GM21737 (cell line): Measurements from ENCODE around the gene MDGA2.

ENCODE experiments used
- ATAC-seq: cut with Tn5 transposase; IDR thresholded peaks from one replicate; pipeline ENCODE4 v1.9.1; 2021; ENCODE audit warnings: mild to moderate bottlenecking, moderate library complexity; ENCODE audit not compliant: unreplicated experiment

The MDGA2 gene

DNA sequence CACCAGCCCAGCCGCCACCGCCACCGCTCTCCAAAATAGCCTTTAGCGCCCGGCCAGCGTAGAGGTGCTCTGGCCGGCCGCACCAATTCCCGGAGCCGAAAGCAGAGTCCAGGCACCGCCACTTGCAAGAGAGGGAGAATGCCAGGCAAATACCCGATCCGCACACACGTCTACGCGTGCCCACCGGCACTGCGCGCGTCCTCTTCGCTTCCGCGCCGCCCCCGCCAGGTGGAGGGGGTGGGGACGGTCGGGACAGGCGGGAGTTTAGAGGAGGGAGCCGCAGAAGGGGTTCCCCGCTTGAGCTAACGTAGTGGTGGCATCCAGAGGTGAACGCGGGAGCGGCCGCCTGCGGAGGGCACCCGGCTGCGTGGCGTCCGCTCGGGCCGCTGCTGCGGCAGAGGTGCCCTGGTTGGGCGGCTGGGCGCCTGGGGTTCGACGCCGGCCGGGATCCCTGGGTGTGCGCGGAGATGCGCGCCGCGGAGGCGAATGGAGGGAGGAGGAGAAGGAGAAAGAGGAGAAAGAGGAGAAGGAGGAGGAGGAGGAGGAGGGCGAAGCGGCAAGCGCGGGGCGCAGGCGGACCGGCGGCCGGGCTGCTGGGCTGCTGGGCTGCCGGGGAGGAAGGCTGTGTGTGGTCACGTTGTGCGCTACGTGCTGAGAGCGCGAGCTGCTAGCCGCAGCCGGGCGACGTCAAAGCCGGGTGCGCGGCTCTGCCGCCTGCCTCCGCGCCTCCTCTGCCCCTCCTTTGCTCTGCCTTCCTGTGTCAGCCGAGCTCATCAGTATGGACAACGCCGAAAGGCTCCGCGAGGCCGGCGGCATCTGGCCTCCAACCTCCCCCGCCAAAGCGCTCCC is at the start of gene MDGA2:
TSS of gene MDGA2 (minus strand) at position 140 of the 849 bp plus-strand sequence.
- no peak for ATAC-seq

DNA sequence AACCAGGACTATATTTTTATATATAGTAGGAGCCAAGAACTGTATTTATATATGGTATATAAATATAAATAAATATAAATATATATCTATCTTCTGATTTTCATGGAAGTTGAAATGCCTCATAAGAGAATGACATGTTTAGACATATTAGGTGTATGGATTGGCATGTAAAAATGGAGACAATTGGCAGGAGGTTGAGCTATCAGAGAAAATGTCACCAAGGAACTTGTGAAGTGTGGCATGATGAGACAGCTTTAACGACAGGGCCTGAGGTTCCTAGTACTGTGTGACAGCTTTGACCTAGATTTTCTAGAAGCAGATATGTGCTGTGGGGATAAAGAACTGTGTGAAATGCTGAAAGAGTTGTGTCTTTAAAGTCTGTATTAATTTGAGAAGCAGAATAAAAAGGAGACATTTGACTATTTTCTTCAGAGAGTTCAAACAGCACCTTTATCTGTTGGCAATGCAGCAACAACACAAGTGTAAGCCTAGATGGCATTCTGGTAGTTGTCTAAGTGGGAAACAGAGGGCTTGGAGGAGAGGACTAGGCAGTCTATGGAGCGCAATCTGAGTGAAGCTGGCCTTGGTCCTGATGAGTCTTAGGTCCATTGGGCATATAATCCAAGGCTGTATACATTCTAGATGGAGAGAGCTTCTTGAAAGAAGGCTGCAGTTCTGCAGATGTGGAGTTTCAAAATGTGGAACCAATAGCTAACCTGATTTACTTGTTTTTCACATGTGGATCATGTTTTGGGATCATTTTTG is 47.7 kb upstream of the MDGA2 start:
- ATAC-seq = no peak

DNA sequence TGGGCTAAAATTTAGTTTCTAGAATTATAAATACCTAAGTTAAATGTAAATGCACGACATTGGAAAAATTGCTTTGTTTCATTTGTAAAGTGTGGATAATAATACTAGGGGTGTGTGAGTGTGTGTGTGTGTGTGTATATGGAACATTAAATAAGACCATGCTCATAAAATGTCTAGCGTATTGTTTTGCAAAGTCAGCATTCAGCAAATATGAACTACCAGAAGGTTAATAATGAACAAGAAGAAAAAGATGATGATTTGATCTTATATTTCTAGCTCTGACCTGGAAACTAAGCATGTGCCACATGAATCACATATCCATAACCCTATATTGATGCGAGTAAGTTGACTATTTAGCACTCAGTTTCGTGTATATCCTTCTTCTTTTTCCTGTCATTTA is 44.9 kb upstream of the MDGA2 start:
- ATAC-seq = no peak

DNA sequence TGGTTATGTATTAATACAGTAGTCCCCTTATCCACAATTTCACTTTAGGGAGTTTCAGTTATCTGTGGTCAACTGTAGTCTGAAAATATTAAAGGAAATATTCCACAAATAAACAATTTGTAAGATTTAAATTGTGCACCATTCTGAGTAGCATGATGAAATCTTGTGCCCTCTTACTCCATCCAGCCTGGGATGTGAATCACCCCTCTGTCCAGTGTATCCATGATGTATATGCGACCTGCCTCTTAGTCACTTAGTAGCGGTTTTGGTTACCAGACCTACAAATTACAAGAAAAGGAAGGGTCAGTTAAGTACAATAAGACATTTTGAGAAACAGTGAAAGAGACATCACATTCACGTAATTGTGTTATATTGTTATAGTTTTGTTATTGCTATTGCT is 39.9 kb upstream of the MDGA2 start:
- ATAC-seq = no peak

DNA sequence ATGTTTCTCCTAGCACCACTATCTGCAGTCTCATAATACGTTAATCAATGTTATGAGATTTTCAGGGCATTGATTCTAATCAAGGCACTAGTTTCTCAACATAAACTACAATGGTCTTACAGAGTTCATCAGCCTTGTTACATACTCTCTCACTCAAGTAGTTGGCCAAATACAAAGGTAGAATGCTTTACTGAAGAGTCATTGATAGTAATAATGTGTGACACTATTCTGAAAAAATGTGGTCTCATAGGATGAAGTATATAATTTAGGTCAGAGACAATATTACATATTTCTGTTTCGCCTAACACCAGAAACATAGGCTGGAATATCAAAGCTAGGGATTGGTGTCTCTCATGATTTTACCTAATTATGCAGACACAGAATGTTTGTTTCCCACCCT is 35.2 kb upstream of the MDGA2 start:
- no peak for ATAC-seq

DNA sequence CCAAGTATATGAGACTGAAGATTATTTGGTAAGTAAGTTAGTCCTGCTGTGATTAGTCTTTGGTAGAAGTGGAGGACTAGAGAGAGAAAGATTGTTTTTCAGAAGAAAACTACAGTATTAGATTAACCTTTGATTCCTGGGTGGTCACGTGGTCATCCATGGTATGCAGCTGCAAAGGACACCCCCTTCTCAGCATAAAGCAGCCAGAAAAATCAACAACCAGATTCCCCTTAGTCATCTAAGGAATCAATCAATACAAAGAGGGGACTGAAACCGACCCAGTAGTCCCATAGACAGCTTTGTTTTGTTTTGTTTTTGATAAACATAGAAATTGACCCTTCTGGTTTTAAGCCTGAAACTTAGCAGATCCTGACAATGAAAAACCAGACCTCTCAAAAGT is 30.3 kb upstream of the MDGA2 start:
- ATAC-seq = no peak

DNA sequence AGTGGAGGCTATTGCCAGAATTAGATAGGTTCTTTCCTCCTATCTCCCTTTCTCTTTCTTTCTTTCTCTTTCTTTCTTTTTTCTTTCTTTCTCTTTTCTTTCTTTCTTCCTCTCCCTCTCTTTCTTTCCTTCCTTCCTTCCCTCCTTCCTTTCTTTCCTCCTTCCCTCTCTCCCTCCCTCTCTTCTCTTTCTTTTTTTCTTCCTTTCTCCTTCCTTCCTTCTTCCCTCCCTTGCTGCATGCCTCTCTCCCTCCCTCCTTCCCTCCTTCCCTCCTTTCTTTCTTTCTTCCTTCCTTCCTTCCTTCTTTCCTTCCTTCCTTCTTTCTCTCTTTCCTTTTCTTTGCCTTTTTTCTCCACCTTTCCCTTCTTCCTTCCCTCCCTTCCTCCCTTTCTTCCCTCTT is 16.4 kb upstream of the MDGA2 start:
- no peak for ATAC-seq

DNA sequence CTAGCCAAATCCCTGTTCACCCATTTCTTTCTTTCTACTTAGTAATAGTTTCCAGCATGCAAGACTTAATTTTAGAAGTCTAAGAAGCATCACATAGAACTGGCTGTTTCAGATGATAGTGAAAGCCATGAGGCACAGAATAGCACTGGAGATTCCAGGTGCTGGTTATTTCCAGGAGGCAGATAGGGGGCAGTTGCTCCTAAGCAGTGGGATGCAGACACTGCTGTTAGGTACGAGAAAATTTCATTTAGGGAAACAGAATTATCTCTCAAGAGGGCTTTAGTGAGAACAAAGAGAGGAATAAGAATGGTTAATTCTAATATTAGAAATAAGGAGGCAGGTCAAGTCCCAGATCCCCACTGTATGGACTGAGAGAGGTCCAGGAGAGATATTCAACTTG is 3.6 kb upstream of the MDGA2 start:
- no peak for ATAC-seq

DNA sequence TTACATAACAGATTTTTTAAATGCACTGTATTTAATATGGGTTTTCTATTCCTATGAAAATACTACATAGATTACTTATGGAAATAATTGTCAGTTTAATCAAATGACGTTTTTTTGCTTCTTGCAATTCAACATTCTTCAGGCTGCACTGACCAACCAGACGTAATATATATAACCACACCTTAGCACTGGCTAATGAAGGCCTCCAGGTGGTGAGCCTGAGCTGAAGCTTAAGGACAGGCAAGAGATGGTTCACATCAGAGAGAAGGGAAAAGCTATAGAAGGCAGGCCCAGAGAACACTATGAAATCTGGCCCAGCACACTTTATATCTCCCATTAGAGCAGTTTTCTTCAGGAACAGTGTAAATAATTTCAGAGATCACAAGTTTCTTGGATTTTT is 2.8 kb upstream of the MDGA2 start:
- ATAC-seq = no peak

DNA sequence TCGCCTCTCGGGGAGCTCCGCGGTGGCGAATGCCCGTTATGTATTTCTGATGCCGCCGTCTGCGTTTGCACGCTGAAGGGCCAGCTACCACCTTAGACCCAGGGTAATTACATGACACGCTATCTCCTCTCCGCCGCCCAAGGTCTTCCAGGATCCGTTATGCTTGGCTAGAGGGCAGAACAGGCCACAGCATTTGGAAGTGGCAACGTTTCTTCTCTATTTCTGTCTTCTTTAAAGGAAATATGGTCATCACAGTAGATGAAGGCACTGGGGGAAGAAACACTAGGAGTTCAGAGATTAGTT is 861 bp upstream of the MDGA2 start:
- no peak for ATAC-seq

DNA sequence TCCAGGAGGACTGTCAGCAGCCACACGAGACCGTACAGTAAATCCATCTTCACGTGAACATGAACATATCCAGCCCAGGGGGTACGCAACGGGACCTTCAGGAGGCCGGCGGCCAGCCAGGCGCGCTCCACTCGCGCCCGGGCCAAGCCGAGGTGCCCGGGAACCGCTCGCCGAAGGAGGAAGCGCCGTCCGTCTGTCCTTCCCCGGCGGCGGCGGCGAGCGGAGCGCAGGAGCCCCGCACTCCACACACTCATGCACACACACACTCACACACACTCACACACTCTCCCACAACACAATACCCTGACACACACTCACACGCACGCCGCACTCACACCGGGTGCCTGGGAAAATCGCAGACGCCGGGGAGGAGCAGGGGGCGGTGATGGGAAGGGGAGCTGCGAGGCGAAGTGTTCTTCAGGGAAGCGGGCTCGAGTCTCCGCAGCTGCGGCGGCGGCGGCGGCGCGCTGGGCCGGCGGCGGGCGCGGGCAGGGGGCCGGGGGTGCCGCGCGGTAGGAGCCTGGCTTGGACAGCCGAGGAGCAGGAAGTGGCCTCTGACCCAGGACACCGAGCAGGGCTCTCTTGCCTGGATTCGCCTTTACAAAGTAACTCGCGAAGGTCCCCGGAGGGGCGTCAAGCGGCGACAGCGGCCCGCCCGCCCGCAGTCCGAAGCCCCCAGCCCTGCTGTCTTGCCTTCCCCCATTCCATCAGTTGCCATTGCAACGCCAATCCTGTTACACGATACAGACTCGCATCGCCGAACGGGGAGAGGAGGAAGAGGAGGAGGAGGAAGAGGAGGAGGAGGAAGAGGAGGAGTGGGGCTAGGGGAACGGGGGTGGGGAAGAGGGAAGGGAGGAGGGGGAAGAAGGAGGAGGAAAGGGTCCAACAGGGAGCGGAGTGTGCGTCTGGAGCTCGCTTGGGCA is 601 bp downstream of the MDGA2 start:
- ATAC-seq = no peak

DNA sequence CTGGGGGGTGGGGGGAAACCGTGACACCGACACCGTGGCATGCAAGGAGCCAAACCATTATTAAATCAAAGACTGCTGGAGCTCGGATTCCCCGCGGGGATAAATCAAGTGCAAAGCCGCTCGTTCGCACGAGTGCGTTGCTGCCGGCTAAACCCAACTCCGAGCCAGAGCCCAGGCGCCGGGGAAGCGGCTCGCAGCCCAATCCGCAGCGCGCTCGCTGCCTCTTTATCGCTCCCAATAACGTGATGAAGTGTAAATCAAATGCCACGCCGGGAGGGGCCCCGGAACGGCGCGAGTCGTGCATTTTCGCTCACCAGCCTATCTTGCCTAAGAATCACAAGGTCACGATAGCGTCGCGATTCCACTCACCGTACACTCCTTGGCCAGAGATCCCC is 1.3 kb downstream of the MDGA2 start:
- ATAC-seq = no peak

DNA sequence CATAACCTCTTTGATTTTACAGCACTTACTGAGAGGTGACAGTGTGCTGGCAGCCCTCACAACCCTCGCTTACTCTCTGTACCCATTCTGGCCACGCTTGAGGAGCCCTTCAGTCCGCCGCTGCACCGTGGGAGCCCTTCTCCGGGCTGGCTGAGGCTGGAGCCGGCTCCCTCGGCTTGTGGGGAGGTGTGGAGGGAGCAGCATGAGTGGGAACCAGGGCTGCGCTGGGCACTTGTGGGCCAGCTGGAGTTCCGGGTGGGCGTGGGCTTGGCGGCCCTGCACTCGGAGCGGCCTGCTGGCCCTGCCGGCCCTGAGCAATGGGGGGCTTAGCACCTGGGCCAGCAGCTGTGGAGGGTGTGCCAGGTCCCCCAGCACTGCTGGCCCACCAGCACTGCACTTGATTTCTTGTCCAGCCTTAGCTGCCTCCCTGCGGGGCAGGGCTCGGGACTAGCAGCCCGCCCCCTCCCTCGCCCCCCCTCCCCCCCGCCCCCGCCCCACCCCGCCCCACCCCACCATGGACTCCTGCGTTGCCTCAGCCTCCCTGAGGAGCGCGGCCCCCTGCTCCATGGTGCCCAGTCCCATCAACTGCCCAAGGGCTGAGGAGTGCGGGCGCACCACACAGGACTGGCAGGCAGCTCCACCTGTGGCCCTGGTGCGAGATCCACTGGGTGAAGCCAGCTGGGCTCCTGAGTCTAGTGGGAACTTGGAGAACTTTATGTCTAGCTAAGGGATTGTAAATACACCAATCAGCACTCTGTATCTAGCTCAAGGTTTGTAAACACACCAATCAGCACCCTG is 9.9 kb downstream of the MDGA2 start:
- ATAC-seq = no peak

DNA sequence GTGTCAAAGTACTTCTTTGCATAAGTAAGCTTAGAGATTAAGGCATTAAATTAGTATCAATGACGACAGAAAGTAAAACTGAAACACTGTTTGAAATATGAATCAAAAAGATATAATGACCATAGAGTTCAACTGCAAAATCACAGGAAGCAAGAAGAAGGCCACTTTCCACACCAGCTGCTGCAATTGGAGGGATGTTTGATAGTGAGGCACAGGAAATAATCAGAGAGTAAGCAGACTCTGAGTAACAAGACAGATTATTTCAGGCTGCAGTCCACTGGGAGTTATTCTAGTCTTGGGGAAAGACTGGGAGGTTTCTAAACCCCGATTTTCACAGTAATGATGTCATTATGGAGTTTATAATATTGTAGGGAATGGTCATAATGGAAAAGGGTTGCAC is 12.9 kb downstream of the MDGA2 start:
- ATAC-seq = no peak

DNA sequence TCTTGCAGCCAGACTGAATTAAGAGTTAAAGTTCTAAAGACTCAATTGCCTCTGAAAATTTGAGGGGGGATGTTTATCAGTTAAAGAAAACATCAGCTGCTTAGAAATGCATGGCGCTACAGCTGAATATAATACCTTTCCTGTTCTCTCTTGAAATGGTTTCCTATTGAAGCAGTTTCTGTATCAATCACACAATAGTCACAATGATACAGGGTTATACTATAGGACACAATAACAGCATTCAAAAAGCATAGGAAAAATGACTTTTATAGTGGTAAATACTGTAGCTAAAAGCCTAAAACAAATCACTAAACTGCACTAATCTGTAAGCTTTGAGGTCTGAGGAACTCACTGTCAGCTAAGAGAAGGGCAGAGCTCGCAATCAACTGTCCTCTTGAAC is 15.2 kb downstream of the MDGA2 start:
- ATAC-seq = no peak

DNA sequence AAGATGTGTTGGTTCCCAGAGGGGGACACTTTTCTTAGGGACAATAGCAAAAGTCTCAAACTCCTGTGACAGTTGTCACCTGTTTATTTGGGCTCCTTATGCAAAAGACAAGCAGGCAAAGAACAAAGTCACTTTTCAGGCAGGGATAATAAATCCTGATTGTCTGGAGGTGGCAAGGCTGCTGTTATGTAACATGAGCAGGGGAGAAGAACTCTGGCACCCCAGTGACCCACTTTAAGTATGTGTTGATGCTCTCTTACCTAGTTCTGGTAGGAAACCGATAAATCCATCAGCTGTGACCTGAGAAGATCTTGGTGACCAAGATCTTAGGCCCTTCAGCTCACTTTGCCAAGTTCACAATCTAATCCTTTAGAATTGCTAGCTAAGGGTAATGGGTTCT is 17.4 kb downstream of the MDGA2 start:
- ATAC-seq = no peak

DNA sequence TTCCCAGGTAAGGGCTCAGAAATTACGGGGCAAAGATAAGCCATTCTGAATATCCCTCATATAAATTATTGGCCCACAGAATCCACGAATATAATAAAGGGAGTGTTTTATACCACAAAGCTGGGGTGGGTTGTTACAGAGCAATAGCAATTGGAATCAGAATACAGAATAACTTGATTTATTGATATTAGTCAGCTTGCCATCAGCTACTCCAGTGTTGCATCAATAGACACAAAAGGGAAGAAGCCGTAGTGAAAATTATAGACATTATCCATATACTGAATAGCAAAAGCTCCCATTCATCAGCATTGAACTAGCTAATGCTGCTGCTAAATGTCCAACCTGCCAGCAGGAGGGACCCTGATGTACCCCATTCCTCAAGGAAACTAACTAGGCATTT is 18.3 kb downstream of the MDGA2 start:
- no peak for ATAC-seq

DNA sequence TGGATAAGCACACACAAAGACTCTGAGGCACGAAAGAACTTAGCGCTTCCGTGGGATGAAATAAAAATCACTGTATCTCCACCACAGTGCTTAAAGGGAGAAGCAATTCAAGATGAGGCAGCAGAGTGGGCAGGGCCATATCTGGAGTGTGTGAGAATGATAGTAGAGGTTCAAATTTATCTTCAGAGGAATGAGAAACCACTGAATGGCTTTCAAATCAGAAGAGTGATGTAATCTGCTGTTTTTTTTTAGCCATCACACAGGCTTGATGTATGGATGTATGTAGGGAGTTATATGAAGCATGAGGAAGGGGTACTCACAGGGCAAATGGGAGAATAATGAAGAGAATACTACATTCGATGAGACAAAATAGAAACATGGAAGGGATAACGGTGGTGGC is 24.1 kb downstream of the MDGA2 start:
- no peak for ATAC-seq

DNA sequence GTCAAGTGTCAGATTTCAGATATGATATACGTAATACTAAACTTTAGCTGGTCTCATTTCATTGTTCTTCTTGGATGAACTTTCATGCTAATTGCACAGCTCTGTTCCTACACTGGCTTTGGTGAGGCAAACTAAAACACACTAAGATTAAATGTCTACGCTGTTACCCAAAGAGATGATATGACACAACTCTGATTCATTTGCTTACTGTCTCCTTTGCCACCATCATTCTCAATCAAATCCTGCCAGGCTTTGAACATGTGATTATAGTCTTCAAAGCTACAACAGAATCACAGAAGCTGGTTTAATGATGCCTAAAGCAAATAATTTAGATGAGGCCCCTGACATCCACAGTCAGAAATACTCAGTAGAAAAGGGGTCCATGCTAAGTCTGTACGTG is 37.7 kb downstream of the MDGA2 start:
- no peak for ATAC-seq

DNA sequence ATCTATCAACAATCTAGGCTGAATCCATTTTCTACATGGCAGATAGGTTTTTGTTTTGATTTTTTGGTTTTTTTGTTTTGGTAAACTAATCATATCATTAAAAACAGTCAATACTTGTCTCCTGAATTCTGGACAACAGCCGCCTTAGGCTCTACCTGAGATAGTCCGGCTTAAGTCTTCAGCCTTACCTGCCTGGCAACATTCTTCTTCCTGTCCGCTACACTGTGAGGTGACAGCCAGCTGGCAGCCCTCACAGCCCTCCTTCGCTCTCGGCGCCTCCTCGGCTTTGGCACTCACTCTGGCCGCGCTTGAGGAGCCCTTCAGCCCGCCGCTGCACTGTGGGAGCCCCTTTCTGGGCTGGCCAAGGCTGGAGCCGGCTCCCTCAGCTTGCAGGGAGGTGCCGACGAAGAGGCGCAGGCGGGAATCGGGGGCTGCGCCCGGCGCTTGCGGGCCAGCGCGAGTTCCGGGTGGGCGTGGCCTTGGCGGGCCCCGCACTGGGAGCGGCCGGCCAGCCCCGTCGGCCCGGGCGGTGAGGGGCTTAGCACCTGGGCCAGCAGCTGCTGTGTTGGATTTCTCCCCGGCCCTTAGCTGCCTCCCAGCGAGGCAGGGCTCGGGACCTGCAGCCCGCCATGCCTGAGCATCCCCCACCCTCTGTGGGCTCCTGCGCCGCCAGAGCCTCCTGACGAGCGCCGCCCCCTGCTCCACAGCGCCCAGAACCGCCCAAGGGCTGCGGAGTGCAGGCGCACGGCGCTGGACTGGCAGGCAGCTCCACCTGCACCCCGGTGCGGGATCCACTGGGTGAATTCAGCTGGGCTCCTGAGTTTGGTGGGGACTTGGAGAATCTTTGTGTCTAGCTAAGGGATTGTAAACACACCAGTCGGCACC is 49.0 kb downstream of the MDGA2 start:
- no peak for ATAC-seq
